ENCODE measurements around the gene GIT1.
"Not testable (repeated sequence)": the region's sequence is repeated elsewhere in the genome, so short reads cannot be mapped to it uniquely, and the experiment has no call there.

GIT1 gene

GRCh38 chr17:29565643-29566472 lies 23.6 kb downstream of the GIT1 start:
- DNase-seq = no peak

- DNase-seq = no peak
Observed at GRCh38 chr17:29563816-29564215, 25.6 kb downstream of the GIT1 start.

- no peak for DNase-seq
Observed at GRCh38 chr17:29562615-29563014, 26.8 kb downstream of the GIT1 start.

- no peak for DNase-seq
Observed at GRCh38 chr17:29561554-29562517, 27.6 kb downstream of the GIT1 start.

GRCh38 chr17:29560316-29560715 lies 29.1 kb downstream of the GIT1 start:
- no peak for DNase-seq

GRCh38 chr17:29559640-29560039 lies 29.8 kb downstream of the GIT1 start:
- no peak for DNase-seq

GRCh38 chr17:29558139-29558538 lies 31.3 kb downstream of the GIT1 start:
- DNase-seq = not testable (repeated sequence)

- DNase-seq = no peak
Observed at GRCh38 chr17:29557739-29558116, 31.7 kb downstream of the GIT1 start.

GRCh38 chr17:29557085-29557738 lies 32.2 kb downstream of the GIT1 start:
- DNase-seq = peak; percentile 9

- DNase-seq = no peak
Observed at GRCh38 chr17:29555840-29556239, 33.6 kb downstream of the GIT1 start.

GRCh38 chr17:29549177-29549923 lies 40.1 kb downstream of the GIT1 start:
- no peak for DNase-seq

GRCh38 chr17:29546830-29547229 lies 42.6 kb downstream of the GIT1 start:
- DNase-seq = no peak

GRCh38 chr17:29546085-29546484 lies 43.4 kb downstream of the GIT1 start:
- DNase-seq = no peak

- DNase-seq = no peak
Observed at GRCh38 chr17:29544066-29544465, 45.4 kb downstream of the GIT1 start.

- DNase-seq = no peak
Observed at GRCh38 chr17:29533976-29534375, 55.5 kb downstream of the GIT1 start.

GRCh38 chr17:29526322-29526721 lies 63.1 kb downstream of the GIT1 start:
- DNase-seq = no peak

GRCh38 chr17:29524692-29525091 lies 64.8 kb downstream of the GIT1 start:
- no peak for DNase-seq
